Endothelial cell (in vitro differentiated cells): Measurements from ENCODE around the gene CUEDC1. TPM values are rescaled to one million over a fixed set of nuclear protein-coding genes. Genes with fewer than 3 reads are reported as not detected.

Experiments
- DNase-seq: peaks from one replicate; pipeline ENCODE4 v3.0.0; 2021; ENCODE audit warnings: low spot score
- H3K27ac Mint-ChIP-seq: one replicate; pipeline ENCODE4 v1.8.0; 2021; ENCODE audit warnings: mixed read lengths, inconsistent platforms; ENCODE audit not compliant: unreplicated experiment
- H3K27me3 Mint-ChIP-seq: one replicate; pipeline ENCODE4 v1.8.0; 2021; ENCODE audit warnings: mild to moderate bottlenecking, moderate library complexity, mixed read lengths, inconsistent platforms; ENCODE audit not compliant: unreplicated experiment
- H3K36me3 Mint-ChIP-seq: one replicate; pipeline ENCODE4 v1.8.0; 2021; ENCODE audit warnings: mild to moderate bottlenecking, low read depth, mixed read lengths, inconsistent platforms; ENCODE audit not compliant: unreplicated experiment
- H3K4me1 Mint-ChIP-seq: one replicate; pipeline ENCODE4 v1.8.0; 2021; ENCODE audit warnings: mild to moderate bottlenecking, mixed read lengths, inconsistent platforms; ENCODE audit not compliant: unreplicated experiment
- H3K4me3 Mint-ChIP-seq: one replicate; pipeline ENCODE4 v1.8.0; 2021; ENCODE audit warnings: mild to moderate bottlenecking, mixed read lengths, inconsistent platforms; ENCODE audit not compliant: unreplicated experiment
- H3K9me3 Mint-ChIP-seq: one replicate; pipeline ENCODE4 v1.8.0; 2021; ENCODE audit warnings: mixed read lengths, inconsistent platforms; ENCODE audit not compliant: unreplicated experiment
- total RNA-seq: library from RNA; stranded (reverse); fragmentation: NEBNext Ultra II Directional; extraction: Animal tissue kit (Norgen Biotek cat#: 25700); gene quantifications from one replicate; pipeline ENCODE4 v1.2.1, GENCODE V29; 2021; ENCODE audit not compliant: unreplicated experiment
- TF ChIP-seq, protein P1 (sequence below): fragments of 200-600 bp; sonication (generic); IDR thresholded peaks from one replicate; pipeline ENCODE4 v1.5.0; 2021; ENCODE audit warnings: antibody characterized with exemption; ENCODE audit not compliant: unreplicated experiment

The CUEDC1 gene
- total RNA-seq, 1 donor from 2014 or later: 13.3 TPM

DNA sequence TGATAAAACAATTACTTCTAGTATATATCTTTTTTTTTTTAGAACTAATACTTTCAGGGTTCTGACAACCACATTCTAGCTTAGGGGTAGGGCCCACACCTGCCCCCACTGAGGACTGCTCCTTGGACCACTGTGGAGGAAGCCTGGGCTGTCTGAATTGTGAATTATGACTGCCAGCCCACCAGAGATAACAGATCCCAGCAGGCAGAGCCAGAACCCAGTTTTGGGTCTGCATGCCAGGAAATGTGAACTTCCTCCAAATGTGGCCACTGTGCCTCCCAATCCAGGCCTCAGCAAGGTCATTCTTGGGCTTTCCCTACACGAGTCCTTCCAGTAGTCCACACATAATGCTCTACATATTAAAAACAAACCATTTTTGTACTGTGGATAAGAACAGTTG, 16.9 kb upstream of the CUEDC1 start:
- Mint-ChIP-seq H3K36me3 (peaks cover 14% of the 10 kb centered on the region), H3K4me3 (no peak overlapping the region), H3K27me3 (peaks cover 1% of the 10 kb centered on the region), H3K27ac (no peak overlapping the region), H3K9me3 (no peaks in the 10 kb centered on the region), H3K4me1 (peaks cover 4% of the 10 kb centered on the region)
- no peak for DNase-seq
- TF ChIP-seq, protein P1, sequence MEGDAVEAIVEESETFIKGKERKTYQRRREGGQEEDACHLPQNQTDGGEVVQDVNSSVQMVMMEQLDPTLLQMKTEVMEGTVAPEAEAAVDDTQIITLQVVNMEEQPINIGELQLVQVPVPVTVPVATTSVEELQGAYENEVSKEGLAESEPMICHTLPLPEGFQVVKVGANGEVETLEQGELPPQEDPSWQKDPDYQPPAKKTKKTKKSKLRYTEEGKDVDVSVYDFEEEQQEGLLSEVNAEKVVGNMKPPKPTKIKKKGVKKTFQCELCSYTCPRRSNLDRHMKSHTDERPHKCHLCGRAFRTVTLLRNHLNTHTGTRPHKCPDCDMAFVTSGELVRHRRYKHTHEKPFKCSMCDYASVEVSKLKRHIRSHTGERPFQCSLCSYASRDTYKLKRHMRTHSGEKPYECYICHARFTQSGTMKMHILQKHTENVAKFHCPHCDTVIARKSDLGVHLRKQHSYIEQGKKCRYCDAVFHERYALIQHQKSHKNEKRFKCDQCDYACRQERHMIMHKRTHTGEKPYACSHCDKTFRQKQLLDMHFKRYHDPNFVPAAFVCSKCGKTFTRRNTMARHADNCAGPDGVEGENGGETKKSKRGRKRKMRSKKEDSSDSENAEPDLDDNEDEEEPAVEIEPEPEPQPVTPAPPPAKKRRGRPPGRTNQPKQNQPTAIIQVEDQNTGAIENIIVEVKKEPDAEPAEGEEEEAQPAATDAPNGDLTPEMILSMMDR: no peak

DNA sequence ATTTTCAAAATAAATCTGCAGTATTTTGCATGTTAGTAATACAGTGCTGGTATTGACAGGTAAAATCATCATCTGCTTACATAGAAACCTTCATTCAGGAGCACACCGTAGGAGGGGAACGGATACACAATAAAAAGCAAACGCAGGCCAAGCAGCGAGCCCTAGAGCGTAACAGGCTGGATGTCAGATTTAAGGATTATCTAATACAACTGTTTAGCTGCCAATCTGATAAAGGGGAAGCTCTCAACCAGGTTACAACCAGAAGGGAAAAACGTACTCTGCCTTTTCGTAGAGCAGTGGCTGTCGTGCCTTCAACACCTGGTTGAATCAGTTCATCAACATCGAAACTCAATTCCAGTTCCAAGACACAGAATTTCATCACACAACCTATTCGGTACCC, 16.4 kb upstream of the CUEDC1 start:
- peaks cover 13% of the 10 kb centered on the region for H3K36me3 Mint-ChIP-seq
- H3K27ac Mint-ChIP-seq: no peak overlapping the region
- no peaks in the 10 kb centered on the region for H3K9me3 Mint-ChIP-seq
- H3K4me3 Mint-ChIP-seq: no peak overlapping the region
- TF ChIP-seq, protein P1: no peak
- no peak for DNase-seq
- H3K27me3 Mint-ChIP-seq: peaks cover 1% of the 10 kb centered on the region
- peaks cover 4% of the 10 kb centered on the region for H3K4me1 Mint-ChIP-seq

DNA sequence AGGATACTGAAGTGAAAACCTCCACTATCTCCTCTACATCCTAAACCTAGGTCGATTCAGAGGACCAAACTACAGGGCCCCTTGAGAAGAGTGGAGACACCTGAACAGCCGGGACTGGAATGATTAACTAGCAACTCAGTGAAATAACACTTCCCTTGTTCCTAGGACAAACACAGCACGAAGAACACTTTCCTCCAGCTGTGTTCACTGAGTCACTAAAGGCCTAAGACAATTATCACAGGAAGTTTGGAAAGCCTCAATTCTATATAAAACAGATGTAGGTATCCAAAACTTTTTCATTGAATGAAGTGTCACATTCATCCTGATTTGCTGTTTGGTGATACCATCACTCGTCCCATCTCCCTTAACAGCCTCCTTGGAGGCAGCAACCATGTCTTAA, 15.5 kb upstream of the CUEDC1 start:
- no peak overlapping the region for H3K27ac Mint-ChIP-seq
- peaks cover 4% of the 10 kb centered on the region for H3K4me1 Mint-ChIP-seq
- H3K9me3 Mint-ChIP-seq: no peaks in the 10 kb centered on the region
- no peak for DNase-seq
- H3K27me3 Mint-ChIP-seq: peaks cover 1% of the 10 kb centered on the region
- peaks cover 10% of the 10 kb centered on the region for H3K36me3 Mint-ChIP-seq
- TF ChIP-seq, protein P1: no peak
- H3K4me3 Mint-ChIP-seq: no peak overlapping the region

DNA sequence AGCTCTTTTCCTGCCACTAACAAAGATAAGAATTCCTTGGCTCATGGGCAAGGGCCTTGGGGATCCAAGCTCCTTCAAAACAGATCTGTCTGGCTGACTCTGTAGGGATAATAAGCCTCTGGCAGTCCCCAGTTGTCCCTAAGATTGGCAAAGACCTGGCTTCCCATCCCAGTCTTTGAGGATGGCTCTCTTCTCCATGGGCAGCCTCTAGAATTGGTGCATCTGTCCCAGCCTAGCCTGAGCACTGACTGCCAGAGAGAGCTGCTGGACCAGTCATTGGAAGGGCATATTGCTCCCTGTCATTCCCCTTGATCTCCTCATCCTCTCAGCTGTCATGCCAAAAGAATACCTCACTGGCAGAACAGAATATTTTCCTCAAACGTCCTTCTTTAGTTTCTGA, 13.2 kb upstream of the CUEDC1 start:
- H3K27me3 Mint-ChIP-seq: peaks cover 1% of the 10 kb centered on the region
- TF ChIP-seq, protein P1: no peak
- H3K9me3 Mint-ChIP-seq: no peaks in the 10 kb centered on the region
- H3K4me1 Mint-ChIP-seq: peaks cover 4% of the 10 kb centered on the region
- DNase-seq: no peak
- no peaks in the 10 kb centered on the region for H3K36me3 Mint-ChIP-seq
- H3K27ac Mint-ChIP-seq: no peak overlapping the region
- no peak overlapping the region for H3K4me3 Mint-ChIP-seq

DNA sequence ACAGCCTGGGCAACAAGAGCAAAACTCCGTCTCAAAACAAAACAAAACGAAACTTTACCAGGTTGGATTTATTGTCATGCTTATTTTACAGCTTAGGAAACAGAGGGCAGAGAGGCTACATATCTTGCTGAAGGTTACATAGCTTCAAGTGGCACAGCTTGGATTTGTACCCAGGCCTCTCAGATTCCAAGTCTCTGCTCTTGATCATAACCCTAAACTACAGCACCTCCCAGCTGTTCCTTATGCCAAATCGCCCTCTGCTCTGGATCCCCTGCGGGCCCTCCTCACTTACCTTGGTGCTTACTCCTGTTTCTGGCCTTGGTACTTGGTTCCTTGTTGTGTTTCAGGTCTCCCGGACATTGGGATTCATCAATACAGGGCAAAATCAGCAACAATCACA, 11.7 kb upstream of the CUEDC1 start:
- no peak overlapping the region for H3K27ac Mint-ChIP-seq
- H3K9me3 Mint-ChIP-seq: no peaks in the 10 kb centered on the region
- H3K27me3 Mint-ChIP-seq: no peaks in the 10 kb centered on the region
- H3K36me3 Mint-ChIP-seq: no peaks in the 10 kb centered on the region
- H3K4me3 Mint-ChIP-seq: no peak overlapping the region
- TF ChIP-seq, protein P1: no peak
- no peaks in the 10 kb centered on the region for H3K4me1 Mint-ChIP-seq
- DNase-seq: no peak
